SK-N-SH (cell line): ENCODE measurements around the gene WDR83. TPM values are rescaled to one million over a fixed set of nuclear protein-coding genes. Genes with fewer than 3 reads are reported as not detected.
A peak's percentile ranks its signal among the peaks of the same experiment; 100 is the strongest.

Experiments
- CTCF ChIA-PET: fragments of 300-600, 350-600 bp; formaldehyde crosslinking; extraction: SDS; loops from one replicate; lab custom pipeline; 2021; lab: Yijun Ruan, JAX
- POLR2A ChIA-PET: fragments of 350-600 bp; sonication (Branson Sonifier 250); formaldehyde crosslinking; extraction: SDS; loops from one replicate; lab custom pipeline; 2020; ENCODE audit warnings: antibody characterized with exemption, inconsistent platforms; lab: Yijun Ruan, JAX
- DNase-seq: peaks from one replicate; pipeline ENCODE4 v3.0.0; 2012
- H2AFZ ChIP-seq: fragments of 200-600 bp; sonication (generic); 2 replicates; pipeline ENCODE4 v1.8.1; 2016; ENCODE audit warnings: antibody characterized with exemption, mild to moderate bottlenecking, low read depth
- H3F3A ChIP-seq: fragments of 200-600 bp; sonication (generic); replicated peaks from 2 replicates; pipeline ENCODE3; 2016; ENCODE audit warnings: antibody characterized with exemption, mild to moderate bottlenecking; ENCODE audit not compliant: insufficient read depth
- H3K27ac ChIP-seq, 2 experiments: fragments of 200-500 bp in 1 of 2; fragments of 200-600 bp in 1 of 2; sonication (Bioruptor generic) in 1 of 2; sonication (generic), shearing (Covaris generic) in 1 of 2; 2 replicates each; pipeline versions ENCODE4 v1.5.1 to v1.6.1; 2014 to 2016; ENCODE audit warnings: low read depth in 2 of 2, inconsistent platforms in 1 of 2, low read length in 1 of 2, mild to moderate bottlenecking in 1 of 2, mixed read lengths in 1 of 2
- H3K27me3 ChIP-seq: fragments of 200-600 bp; sonication (generic), shearing (Covaris generic); 2 replicates; pipeline ENCODE4 v1.6.1; 2016; ENCODE audit warnings: mixed run types; ENCODE audit not compliant: insufficient read depth
- H3K36me3 ChIP-seq, 2 experiments: fragments of 200-500 bp in 1 of 2; fragments of 200-600 bp in 1 of 2; sonication (Bioruptor generic) in 1 of 2; sonication (generic) in 1 of 2; replicated peaks in 1 of 2; 2 replicates each; pipeline versions ENCODE3 to v1.5.1; 2014 to 2016; ENCODE audit warnings: low read length in 1 of 2, mild to moderate bottlenecking in 1 of 2; ENCODE audit not compliant: insufficient read depth in 2 of 2, control insufficient read depth in 1 of 2
- H3K4me1 ChIP-seq, 2 experiments: fragments of 200-500 bp in 1 of 2; fragments of 200-600 bp in 1 of 2; sonication (Bioruptor generic) in 1 of 2; sonication (generic), shearing (Covaris generic) in 1 of 2; 2 replicates each; pipeline versions ENCODE4 v1.5.1 to v1.6.1; 2014 to 2016; ENCODE audit warnings: low read depth in 1 of 2, low read length in 1 of 2, mixed run types in 1 of 2; ENCODE audit not compliant: insufficient read depth in 2 of 2, control insufficient read depth in 1 of 2
- H3K4me2 ChIP-seq: fragments of 200-600 bp; sonication (generic), shearing (Covaris generic); 2 replicates; pipeline ENCODE4 v1.6.1; 2017; ENCODE audit warnings: mixed run types
- H3K4me3 ChIP-seq, 2 experiments: fragments of 200-500 bp in 1 of 2; fragments of 200-600 bp in 1 of 2; sonication (Bioruptor generic) in 1 of 2; sonication (generic), shearing (Covaris generic) in 1 of 2; 2 replicates each; pipeline versions ENCODE4 v1.5.1 to v1.8.1; 2014 to 2016; ENCODE audit warnings: low read depth in 2 of 2, inconsistent platforms in 1 of 2, low read length in 1 of 2, mild to moderate bottlenecking in 1 of 2, mixed read lengths in 1 of 2, moderate library complexity in 1 of 2
- H3K79me2 ChIP-seq: fragments of 200-600 bp; sonication (generic); 2 replicates; pipeline ENCODE4 v1.8.1; 2017; ENCODE audit warnings: mild to moderate bottlenecking; ENCODE audit not compliant: insufficient read depth
- H3K9ac ChIP-seq: fragments of 200-600 bp; sonication (generic); 2 replicates; pipeline ENCODE4 v1.6.1; 2017; ENCODE audit warnings: mixed run types
- H3K9me2 ChIP-seq: fragments of 200-600 bp; sonication (generic); 2 replicates; pipeline ENCODE4 v1.6.1; 2017; ENCODE audit warnings: mixed run types
- H3K9me3 ChIP-seq: fragments of 200-600 bp; sonication (generic); 2 replicates; pipeline ENCODE4 v1.6.1; 2017; ENCODE audit warnings: mixed run types, mild to moderate bottlenecking, moderate library complexity
- H4K20me1 ChIP-seq: fragments of 200-600 bp; sonication (generic); 2 replicates; pipeline ENCODE4 v1.6.1; 2017; ENCODE audit warnings: mild to moderate bottlenecking, mixed run types; ENCODE audit not compliant: insufficient read depth
- EZH2phosphoT487 ChIP-seq: fragments of 200-600 bp; sonication (generic); IDR thresholded peaks from 2 replicates; pipeline ENCODE4 v1.6.1; 2017; ENCODE audit warnings: low read depth, mixed run types, mild to moderate bottlenecking, antibody characterized with exemption, moderate library complexity, borderline replicate concordance
- FOXM1 ChIP-seq: IDR thresholded peaks from 2 replicates; pipeline ENCODE4 v1.4.0; 2012; ENCODE audit warnings: low read depth, mild to moderate bottlenecking
- GABPA ChIP-seq: IDR thresholded peaks from 2 replicates; pipeline ENCODE4 v1.4.0; 2012; ENCODE audit warnings: low read depth, mild to moderate bottlenecking
- GATA2 ChIP-seq: sonication (generic); formaldehyde crosslinking; IDR thresholded peaks from 2 replicates; pipeline ENCODE4 v1.5.0; 2020; ENCODE audit warnings: mild to moderate bottlenecking, missing genetic modification reagents
- MAX ChIP-seq: IDR thresholded peaks from 2 replicates; pipeline ENCODE4 v1.4.0; 2012; ENCODE audit warnings: low read depth
- MEF2A ChIP-seq: IDR thresholded peaks from 2 replicates; pipeline ENCODE4 v1.4.0; 2012; ENCODE audit warnings: low read depth, borderline replicate concordance
- MXI1 ChIP-seq: IDR thresholded peaks from 2 replicates; pipeline ENCODE4 v1.6.1; 2012; ENCODE audit warnings: mild to moderate bottlenecking, low read depth, low read length, improper control_type of control experiment
- NFIC ChIP-seq: IDR thresholded peaks from 2 replicates; pipeline ENCODE4 v1.4.0; 2012; ENCODE audit warnings: borderline replicate concordance
- NRF1 ChIP-seq: IDR thresholded peaks from 2 replicates; pipeline ENCODE4 v1.6.1; 2012; ENCODE audit warnings: low read depth, mild to moderate bottlenecking, low read length
- POLR2AphosphoS5 ChIP-seq: IDR thresholded peaks from 2 replicates; pipeline ENCODE4 v1.6.1; 2012; ENCODE audit warnings: low read depth, low read length
- RCOR1 ChIP-seq: fragments of 150-350 bp; IDR thresholded peaks from 2 replicates; pipeline ENCODE4 v1.6.1; 2017; ENCODE audit warnings: antibody characterized with exemption, low read length
- RFX5 ChIP-seq: IDR thresholded peaks from 2 replicates; pipeline ENCODE4 v1.6.1; 2012; ENCODE audit warnings: mild to moderate bottlenecking, improper control_type of control experiment, low read length
- RXRA ChIP-seq: IDR thresholded peaks from 2 replicates; pipeline ENCODE4 v1.4.0; 2012; ENCODE audit warnings: low read depth, mild to moderate bottlenecking, borderline replicate concordance
- SIN3A ChIP-seq: IDR thresholded peaks from 2 replicates; pipeline ENCODE4 v1.6.1; 2012; ENCODE audit warnings: low read depth, mild to moderate bottlenecking, low read length, moderate library complexity, borderline replicate concordance
- USF2 ChIP-seq: fragments of 150-350 bp; IDR thresholded peaks from 2 replicates; pipeline ENCODE4 v1.6.1; 2017; ENCODE audit warnings: antibody characterized with exemption, low read length, low read depth, borderline replicate concordance
- WGBS: methylation state at CpG from one replicate; pipeline ENCODE4 v1.1.6; 2017; ENCODE audit warnings: low lambda C conversion rate; 5-methylcytosine and 5-hydroxymethylcytosine counted together
- polyA plus RNA-seq, 3 experiments: library from polyadenylated mRNA; depleted of rRNA; stranded (reverse); fragments of >200 nt; gene quantifications; 2 replicates each; pipeline ENCODE4 v1.2.3, GENCODE V29; 2012
- TF ChIP-seq, protein P1 (sequence below): IDR thresholded peaks from 2 replicates; pipeline ENCODE4; 2012
- TF ChIP-seq, protein P2 (sequence below): IDR thresholded peaks from 2 replicates; pipeline ENCODE4 v1.4.0; 2012; ENCODE audit warnings: low read depth, borderline replicate concordance
- TF ChIP-seq, protein P3 (sequence below): fragments of 200-600 bp; sonication (generic); IDR thresholded peaks from 2 replicates; pipeline ENCODE4 v1.6.1; 2017; ENCODE audit warnings: antibody characterized with exemption, mild to moderate bottlenecking, moderate library complexity

WDR83 gene
- polyA plus RNA-seq, 1 of the 3 experiments (the other 2 are of a cell fraction): 18.2 TPM

- no peak overlapping the region for H3K9ac ChIP-seq
- DNase-seq: no peak
- H3K36me3 ChIP-seq: peaks cover 30 to 34% of the 10 kb centered on the region in 2 experiments
- H3K27ac ChIP-seq: no peak overlapping the region
- no peaks in the 10 kb centered on the region for H3K9me2 ChIP-seq
- H3K4me3 ChIP-seq: 0 out of 4 replicates have a peak overlapping the region, but pooled peaks of 1 of the 2 experiments have one; percentile 94
- no peaks in the 10 kb centered on the region for H3K27me3 ChIP-seq
- CTCF ChIA-PET: interaction anchor here (1.4 to 3.1 kb wide), 4 partner anchors 8 to 116 kb away, joined by 4 to 21 read pairs (median 10); a partner anchor contains a TSS
- H3K4me2 ChIP-seq: peak overlapping the region; percentile 99
- H3K79me2 ChIP-seq: peaks cover 33% of the 10 kb centered on the region; the same call in 1 of the 2 replicates
- 100% methylated on average over 8 of the region's 9 CpGs for WGBS
- peaks cover 15% of the 10 kb centered on the region for H3F3A ChIP-seq
- POLR2A ChIA-PET: no interaction called here
- H3K9me3 ChIP-seq: no peaks in the 10 kb centered on the region
- H2AFZ ChIP-seq: no peak overlapping the region
- TF ChIP-seq, protein P1, sequence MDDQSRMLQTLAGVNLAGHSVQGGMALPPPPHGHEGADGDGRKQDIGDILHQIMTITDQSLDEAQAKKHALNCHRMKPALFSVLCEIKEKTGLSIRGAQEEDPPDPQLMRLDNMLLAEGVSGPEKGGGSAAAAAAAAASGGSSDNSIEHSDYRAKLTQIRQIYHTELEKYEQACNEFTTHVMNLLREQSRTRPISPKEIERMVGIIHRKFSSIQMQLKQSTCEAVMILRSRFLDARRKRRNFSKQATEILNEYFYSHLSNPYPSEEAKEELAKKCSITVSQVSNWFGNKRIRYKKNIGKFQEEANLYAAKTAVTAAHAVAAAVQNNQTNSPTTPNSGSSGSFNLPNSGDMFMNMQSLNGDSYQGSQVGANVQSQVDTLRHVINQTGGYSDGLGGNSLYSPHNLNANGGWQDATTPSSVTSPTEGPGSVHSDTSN: no peak
- TF ChIP-seq RFX5: no peak
- TF ChIP-seq FOXM1: no peak
- TF ChIP-seq, protein P2, sequence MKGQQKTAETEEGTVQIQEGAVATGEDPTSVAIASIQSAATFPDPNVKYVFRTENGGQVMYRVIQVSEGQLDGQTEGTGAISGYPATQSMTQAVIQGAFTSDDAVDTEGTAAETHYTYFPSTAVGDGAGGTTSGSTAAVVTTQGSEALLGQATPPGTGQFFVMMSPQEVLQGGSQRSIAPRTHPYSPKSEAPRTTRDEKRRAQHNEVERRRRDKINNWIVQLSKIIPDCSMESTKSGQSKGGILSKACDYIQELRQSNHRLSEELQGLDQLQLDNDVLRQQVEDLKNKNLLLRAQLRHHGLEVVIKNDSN: no peak
- TF ChIP-seq NRF1: no peak
- no peak for TF ChIP-seq RXRA
- TF ChIP-seq MXI1: no peak
- no peak for TF ChIP-seq RCOR1
- no peak for TF ChIP-seq MEF2A
- TF ChIP-seq USF2: no peak
- H3K4me1 ChIP-seq: peaks cover 0 to 4% of the 10 kb centered on the region in 2 experiments; a peak in 1 of 4 replicates
- H4K20me1 ChIP-seq: peaks cover 12% of the 10 kb centered on the region
These were observed 13.4 kb downstream of the WDR83 start for GRCh38 chr19:12680034-12680433.

GRCh38 chr19:12681074-12681987 lies 14.7 kb downstream of the WDR83 start, which contains the start of gene DHPS:
Gene DHPS, minus strand, starts transcription at chr19:12681880. Its CDS starts 114 bp downstream, at chr19:12681766.
- Histone ChIP-seq H3K4me3 (peak within 1 kb of the TSS; percentile 76 to 94), H3K27me3 (no peaks in the 10 kb centered on the region), H3K4me1 (peaks cover 0 to 4% of the 10 kb centered on the region in 2 experiments; a peak in 1 of 4 replicates), H3K4me2 (peak within 1 kb of the TSS; percentile 99), H3K9me2 (no peaks in the 10 kb centered on the region), H3K36me3 (peaks cover 18 to 33% of the 10 kb centered on the region in 2 experiments), H2AFZ (peak within 1 kb of the TSS; percentile 93), H3K27ac (peak within 1 kb of the TSS; percentile 96 to 100), H3K9ac (peak within 1 kb of the TSS; percentile 100), H3K9me3 (no peaks in the 10 kb centered on the region), H4K20me1 (peaks cover 7% of the 10 kb centered on the region), H3K79me2 (peaks cover 22% of the 10 kb centered on the region; the same call in 1 of the 2 replicates), H3F3A (peaks cover 13% of the 10 kb centered on the region)
- POLR2A ChIA-PET: interaction anchor here (0.6 to 1.8 kb wide), 7 partner anchors 12 to 149 kb away, joined by 3 to 6 read pairs (median 3); partner anchors contain the start of genes FBXW9 and JUNB
- peak; percentile 90 for DNase-seq
- CTCF ChIA-PET: interaction anchor here (1.4 to 3.1 kb wide), 4 partner anchors 9 to 117 kb away, joined by 3 to 21 read pairs (median 10); partner anchors contain the start of genes MAN2B1 and WDR83
- under 1% methylated on average over 66 of the region's 68 CpGs for WGBS
- TF ChIP-seq, protein P3, sequence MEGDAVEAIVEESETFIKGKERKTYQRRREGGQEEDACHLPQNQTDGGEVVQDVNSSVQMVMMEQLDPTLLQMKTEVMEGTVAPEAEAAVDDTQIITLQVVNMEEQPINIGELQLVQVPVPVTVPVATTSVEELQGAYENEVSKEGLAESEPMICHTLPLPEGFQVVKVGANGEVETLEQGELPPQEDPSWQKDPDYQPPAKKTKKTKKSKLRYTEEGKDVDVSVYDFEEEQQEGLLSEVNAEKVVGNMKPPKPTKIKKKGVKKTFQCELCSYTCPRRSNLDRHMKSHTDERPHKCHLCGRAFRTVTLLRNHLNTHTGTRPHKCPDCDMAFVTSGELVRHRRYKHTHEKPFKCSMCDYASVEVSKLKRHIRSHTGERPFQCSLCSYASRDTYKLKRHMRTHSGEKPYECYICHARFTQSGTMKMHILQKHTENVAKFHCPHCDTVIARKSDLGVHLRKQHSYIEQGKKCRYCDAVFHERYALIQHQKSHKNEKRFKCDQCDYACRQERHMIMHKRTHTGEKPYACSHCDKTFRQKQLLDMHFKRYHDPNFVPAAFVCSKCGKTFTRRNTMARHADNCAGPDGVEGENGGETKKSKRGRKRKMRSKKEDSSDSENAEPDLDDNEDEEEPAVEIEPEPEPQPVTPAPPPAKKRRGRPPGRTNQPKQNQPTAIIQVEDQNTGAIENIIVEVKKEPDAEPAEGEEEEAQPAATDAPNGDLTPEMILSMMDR: 0 out of 2 replicates have a peak, but pooled peaks have one; percentile 12
- TF ChIP-seq MAX: peak; percentile 65
- TF ChIP-seq NFIC: no peak
- peak; percentile 66; the same call in 1 of the 2 replicates for TF ChIP-seq SIN3A
- peak; percentile 68 for TF ChIP-seq POLR2AphosphoS5
- TF ChIP-seq EZH2phosphoT487: no peak
- no peak for TF ChIP-seq GATA2 (CRISPR knock-in tag)
- TF ChIP-seq RXRA: no peak
- peak; percentile 74 for TF ChIP-seq MXI1
- TF ChIP-seq NRF1: peak; percentile 20; the same call in 1 of the 2 replicates
- peak; percentile 72 for TF ChIP-seq USF2
- peak; percentile 85 for TF ChIP-seq GABPA
